ENCODE results near the gene ITGA2B.

DNA sequence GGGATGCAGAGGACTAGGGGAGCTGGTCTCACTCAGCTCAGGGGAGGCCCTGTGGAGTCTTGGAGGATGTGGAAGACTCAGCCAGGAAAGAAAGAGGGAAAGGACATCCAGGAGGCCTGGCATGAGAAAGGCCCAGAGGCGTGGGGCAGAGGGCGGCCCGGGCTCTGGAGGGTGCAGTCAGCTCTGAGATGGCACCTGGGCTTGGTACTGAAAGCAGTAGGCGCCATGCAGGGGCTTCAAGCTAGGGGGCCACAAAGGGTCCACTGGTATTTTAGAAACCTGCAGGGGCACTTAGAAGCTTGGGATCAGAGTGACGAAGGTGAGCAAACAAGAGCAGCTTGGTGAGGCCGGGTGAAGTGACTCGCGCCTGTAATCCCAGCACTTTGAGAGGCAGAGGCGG is 31.4 kb downstream of the ITGA2B start:
- TF ChIP-seq, protein P1, sequence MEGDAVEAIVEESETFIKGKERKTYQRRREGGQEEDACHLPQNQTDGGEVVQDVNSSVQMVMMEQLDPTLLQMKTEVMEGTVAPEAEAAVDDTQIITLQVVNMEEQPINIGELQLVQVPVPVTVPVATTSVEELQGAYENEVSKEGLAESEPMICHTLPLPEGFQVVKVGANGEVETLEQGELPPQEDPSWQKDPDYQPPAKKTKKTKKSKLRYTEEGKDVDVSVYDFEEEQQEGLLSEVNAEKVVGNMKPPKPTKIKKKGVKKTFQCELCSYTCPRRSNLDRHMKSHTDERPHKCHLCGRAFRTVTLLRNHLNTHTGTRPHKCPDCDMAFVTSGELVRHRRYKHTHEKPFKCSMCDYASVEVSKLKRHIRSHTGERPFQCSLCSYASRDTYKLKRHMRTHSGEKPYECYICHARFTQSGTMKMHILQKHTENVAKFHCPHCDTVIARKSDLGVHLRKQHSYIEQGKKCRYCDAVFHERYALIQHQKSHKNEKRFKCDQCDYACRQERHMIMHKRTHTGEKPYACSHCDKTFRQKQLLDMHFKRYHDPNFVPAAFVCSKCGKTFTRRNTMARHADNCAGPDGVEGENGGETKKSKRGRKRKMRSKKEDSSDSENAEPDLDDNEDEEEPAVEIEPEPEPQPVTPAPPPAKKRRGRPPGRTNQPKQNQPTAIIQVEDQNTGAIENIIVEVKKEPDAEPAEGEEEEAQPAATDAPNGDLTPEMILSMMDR (IDR thresholded peaks at IDR 0.05): no peak
- no peak for TF ChIP-seq POLR2A (IDR thresholded peaks at IDR 0.05)
